NK-92 (cell line): ENCODE results near the gene ZC3H4.
"Not testable (repeated sequence)": the region's sequence is repeated elsewhere in the genome, so short reads cannot be mapped to it uniquely, and the experiment has no call there.

ENCODE experiments used
- DNase-seq: peaks from one replicate; lab custom pipeline; 2025; ENCODE audit not compliant: unreplicated experiment; lab: John Stamatoyannopoulos, UW

Gene ZC3H4

DNA sequence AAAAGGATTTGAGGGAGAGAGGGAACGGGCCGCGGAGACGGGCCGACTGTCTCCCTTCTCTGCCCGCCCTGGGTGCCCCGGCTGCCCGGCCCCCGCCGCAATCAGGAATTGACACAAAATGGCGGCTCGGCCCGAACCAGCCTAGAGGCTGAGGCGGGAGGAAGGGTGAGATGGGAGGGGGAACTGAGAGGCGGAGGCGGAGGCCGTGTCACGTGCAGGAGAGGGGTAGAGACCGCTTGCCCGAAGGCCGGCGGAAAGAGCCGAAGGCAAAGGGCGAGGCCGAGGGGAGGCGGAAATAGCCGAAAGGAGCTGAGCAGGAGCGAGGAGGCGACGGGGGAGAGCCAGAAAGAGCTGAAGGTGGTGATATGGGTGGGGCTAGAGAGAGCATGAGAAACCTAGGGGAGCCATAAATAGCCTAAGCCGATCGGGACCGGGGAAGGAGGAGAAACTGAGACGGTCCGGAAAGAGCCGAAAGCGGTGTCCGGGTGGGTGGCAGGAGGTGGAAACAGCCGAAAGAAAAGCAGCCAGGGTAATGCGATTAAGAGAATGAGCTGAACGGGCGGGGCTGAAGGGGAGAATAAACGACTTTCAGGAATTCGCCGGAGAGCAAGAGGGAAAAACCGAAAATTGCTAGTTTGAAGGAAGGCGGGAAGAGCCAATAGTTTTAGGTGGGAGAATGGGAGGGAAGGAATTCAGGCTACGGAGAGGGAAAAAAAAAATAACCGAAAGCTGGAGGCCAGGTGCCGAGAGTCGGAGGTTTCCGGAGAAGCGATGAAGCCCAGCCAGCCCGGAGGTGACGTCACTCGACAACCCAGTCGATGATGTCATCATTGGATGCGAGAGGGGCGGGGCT is at the start of gene ZC3H4:
Gene ZC3H4, minus strand, starts transcription at position 780 of the 853 bp plus-strand sequence. CDS start 1,192 bp downstream, outside the sequence.
- DNase-seq, result peak; percentile 89

DNA sequence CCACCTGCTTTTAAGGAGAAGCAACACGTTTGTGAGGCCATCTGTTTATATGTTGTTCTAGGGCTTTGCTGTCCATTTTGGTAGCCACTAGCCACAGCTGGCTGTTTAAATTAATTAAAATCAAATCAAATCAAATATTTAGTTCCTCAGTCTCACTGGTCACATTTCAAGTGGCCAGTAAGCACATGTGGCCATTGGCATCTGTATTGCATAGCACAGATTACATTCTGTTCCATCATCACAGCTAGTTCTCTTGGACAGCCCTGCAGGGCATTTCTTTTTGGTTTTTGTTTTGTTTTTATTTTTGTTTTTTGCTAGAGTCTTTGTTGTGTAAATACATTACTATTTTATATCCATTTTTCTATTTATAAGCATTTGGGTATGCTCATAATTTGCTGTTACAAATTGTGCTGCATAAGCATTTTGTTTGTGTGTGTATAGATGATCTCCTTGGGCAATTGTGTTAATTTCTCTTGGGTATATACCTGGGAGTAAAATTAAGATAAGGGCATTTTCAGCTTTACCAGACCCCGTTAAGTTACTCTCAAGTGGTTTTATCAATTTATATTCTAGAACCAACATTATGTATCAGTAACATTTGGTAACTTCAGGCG is 48.4 kb upstream of the ZC3H4 start:
- no peak for DNase-seq

DNA sequence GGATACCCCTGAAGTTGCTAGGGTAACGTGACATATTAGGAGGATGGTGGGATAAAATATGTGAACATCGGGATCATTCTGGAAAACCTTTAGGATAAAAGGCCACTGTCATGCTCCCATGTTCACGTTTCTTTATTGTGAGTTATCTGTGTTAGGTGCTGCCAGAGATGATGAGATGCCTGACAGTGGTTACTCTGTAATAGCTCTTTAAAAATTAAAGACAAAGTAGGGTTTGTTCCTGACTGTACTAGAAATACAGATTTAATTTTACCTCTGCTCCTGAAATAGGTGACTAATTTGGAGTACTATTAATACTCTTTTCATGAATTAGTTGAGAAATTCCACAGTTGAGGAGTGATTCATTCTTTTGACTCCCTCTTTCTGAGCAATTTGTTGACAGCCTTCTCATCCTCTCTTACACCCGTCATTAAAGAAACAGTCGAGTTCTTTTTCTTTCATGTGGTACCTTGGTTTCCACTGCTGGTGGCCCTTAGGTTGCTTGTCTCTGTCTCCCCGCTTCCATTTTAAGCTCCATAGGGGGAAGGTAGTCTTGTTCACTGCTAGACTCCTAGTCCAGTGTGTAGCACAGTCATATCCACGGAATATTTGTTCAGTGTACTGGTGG is 45.4 kb upstream of the ZC3H4 start:
- no peak for DNase-seq

DNA sequence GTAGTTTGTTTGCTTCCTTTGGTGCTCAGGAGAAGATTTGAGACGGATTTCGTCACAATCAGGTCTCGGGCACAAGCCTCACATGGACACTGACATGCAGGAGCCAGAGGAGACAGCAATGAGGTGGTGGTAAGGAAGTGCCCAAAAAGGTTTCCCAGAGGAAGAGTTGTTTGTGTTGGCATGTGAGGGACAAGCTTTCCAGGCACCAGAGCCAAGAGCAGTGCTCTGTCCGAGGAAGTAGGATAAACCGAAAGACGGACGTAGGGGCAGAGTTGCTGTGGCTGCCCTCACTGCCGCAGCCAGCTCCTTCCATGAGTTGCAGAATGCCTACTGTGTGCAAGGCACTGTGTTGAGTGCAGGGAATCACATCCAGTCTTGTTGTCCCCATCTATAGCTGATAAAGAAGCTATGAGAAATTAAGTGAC is 44.8 kb upstream of the ZC3H4 start:
- DNase-seq, result no peak

DNA sequence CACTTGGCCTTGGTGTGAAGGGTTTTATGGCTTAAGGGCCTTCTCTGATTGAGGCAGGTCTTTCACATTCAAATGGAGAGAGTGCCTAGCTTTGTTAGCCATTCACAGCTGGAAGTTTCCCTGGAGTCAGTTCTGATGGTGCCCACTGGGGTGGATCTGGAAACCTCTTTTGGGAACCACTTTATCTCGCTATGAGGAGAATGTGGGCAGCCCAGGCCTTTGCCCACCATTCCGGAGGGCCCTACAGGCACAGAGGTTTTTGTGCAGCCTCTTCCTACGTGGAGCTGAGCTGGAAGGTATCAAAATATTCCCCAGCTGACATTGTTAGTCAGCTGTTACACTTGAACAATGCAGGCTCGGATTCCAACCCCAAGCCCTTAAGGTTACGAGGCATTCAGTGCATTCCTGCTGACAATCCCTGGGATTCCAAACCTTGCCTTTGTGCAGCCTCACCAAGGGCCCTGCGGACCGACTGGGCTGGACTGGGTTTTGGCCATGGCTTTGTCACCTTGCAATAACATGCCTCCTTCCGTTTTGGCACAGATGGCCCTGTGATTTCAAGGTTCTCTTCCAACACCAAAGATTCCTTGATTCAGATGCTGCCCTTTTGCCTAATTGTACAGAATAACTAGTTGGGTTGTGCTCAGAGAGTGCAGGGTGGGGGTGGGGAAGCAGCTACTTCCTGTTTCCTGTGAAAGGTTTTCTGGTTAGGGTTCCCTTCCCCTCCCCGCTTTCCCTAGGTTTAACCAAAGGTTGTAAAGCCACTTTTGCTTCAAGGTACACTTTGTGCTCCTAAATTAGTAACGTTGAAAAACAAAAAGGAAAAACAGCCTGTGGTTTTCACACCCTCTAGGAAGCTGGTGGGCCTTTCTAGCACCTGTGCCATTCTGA is 44.1 kb upstream of the ZC3H4 start:
- no peak for DNase-seq

DNA sequence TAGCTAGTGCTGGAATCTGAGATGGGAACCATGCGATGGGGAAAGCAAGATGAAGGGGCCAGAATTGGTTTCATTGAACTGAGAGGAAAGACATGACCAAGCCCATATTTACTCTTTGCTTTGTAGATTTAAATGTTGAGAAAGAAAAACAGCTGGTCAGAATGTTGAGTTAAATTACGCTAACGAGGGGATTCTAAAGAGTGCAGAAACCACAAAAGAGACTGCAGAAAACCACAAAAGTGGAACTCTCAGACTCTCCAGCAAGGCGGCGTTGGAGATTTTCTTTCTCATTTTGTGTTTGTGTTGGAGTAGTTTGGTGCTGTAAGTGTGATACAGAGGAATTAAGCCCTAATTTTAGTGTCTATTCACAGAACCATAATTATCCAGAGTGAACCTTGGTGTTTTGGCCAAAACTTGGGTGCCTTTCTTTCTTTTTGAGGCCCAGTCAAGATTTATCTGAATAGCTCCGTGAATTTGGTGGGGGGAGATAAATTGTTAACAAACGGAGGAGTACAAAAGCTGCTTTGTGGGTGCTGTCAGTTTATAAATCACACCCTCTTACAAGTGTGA is 43.4 kb upstream of the ZC3H4 start:
- DNase-seq, result no peak

DNA sequence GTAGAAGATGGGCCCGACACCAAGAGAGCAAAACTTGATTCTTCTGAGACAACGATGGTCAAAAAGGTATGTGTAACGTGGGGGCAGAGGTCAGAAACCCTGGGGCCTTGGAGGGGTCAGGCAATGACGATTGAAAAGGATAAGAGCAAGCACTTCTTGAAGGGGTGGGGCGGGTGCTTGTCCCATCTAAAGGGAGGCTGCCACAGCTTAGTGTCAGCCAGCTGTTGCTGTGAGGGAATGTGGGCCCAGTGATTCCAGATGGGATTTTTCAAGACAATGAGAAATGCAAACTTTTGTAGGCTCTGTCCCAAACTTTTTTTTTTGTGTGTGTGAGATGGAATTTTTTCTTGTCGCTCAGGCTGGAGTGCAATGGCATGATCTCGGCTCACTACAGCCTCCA is 41.6 kb upstream of the ZC3H4 start:
- DNase-seq, result no peak

DNA sequence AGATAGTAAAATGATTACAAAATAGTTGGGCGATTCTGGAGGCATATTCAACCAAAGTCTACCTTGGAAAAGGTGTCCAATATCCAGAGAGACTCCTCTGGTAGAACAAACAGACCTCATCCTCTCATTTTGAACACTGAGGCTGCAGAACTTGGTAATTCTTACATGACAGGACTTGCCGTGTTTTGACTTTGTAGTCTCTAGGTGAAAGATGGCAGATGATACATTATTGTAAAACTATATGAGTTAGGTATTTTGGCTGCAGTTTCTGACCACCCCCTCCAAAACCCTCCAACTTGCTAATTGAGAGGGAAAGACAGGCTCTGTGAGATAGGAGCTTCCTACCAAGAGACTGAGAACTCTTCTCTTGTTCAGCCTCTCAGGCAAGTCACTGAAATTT is 39.7 kb upstream of the ZC3H4 start:
- DNase-seq, result no peak

DNA sequence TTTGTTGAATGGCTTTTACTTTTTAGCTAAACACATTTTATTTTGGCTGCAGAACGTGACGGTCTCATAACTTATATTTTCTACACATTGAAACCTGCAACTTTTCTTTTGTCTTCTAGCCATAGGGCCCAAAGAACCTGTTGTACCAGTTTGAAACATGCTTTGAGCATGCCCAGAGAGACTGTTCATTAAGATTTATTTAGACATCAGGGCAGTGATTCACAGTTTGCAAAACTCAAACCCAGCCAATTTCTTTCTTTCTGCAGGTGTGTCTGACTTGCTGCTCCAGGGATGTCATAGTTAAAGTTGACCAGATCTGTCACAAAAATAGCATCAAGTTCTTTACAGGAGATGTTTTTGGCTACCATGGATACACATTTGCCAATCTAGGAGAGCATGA is 39.1 kb upstream of the ZC3H4 start:
- no peak for DNase-seq

DNA sequence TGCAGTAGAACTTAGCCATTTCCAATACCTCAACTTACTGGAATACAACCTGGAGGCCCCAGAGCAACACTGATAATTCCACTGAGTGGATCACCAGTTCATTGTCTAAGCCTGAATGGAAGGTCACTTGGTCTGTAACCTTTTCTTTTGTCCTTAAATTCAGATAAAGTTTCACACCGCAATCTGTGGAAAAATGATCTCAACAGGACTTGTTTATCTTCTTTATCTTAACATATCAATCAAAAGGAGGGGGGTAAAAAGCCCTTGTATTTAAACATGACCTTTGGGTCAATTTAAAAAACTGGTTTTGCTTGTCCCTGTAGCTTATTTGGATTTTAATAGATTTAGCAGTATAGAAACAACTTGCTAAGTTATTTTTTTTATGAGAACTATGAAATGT is 38.6 kb upstream of the ZC3H4 start:
- no peak for DNase-seq

DNA sequence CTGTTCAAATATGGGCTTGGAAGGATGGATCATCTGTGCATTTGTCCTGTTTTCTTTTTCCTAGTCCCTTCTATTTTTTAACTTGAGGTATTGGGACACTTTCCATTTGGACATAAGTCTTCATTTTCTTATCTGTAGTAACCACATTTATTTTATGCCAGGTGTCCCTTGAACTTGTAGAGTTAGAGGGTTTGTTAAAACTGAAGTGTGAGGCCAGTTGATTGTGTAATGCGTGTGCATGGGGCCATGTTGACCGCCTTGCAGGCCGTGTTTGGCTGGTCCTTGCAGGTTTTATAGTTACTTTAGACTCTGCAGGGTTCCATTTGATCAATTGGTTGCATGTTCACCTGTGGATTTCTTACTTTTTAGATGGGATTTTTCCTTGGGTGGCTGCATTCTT is 38.1 kb upstream of the ZC3H4 start:
- DNase-seq, result no peak

DNA sequence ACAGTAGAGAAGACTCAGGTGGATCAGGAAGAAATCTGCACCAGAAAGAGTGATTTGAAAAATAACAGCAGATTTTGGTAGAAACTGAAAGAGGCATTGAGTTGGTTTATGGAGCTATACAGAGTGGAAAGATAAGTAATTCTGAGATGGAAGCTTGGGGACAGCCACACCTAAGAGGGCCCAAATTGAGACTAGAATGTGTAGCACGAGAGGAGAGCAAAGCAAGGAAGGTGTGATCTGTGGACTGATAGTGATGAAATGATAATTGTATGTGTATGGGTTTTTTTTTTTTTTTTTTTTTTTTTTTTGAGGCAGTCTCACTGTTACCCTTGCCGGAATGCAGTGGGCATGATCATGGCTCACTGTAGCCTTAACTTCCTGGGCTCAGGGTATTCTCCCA is 33.3 kb upstream of the ZC3H4 start:
- DNase-seq, result no peak

DNA sequence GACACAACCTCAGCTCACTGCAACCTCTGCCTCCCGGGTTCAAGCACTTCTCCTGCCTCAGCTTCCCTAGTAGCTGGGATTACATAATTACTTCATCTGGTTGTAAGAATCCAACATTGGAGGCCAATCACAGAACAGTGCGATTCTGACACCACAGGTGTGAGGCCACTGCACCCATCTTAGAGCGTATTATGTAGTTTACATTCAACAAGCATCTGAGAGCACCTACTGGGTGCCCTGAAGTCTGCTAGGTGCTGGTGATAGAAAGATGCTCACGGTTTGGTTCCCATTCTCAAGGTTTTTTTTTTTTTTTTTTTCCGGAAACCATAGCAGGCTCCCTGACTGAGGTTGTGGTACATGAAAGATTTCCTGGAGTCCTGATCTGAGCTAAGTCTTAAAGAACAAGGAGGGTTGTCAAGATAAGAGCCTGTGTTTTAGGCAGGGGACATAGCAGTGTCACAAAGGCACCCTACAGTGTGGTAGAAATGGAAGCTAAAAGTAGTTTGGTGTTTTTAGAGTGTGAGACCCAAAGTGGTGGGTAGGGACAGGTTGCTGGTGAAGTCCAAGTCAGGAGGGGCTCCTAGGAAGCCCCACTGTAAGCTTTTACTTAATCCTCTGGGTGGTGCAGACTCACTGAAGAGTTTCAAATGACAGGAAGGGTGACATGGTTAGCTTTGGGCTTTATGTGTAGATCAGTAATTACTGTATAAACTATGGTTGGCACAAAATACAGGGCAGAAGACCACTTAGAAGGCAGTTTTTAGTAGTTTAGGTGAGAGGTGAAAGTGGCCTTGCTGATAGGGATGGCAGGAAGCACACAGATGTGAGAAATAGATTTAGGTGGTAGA is 32.3 kb upstream of the ZC3H4 start:
- no peak for DNase-seq

DNA sequence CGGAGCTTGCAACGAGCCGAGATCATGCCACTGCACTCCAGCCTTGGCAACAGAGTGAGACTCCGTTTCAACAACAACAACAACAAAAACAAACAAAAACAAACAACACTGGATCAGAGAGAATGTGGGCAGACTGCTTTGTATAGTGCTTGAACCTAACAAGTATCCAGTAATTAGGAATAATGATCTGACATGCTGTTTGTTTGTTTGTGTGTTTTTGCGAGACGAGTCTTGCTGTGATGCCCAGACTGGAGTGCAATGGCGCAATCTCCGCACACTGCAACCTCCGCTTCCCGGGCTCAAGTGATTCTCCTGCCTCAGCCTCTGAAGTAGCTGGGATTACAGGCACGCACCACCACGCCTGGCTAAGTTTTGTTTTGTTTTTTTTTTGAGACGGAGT is 31.1 kb upstream of the ZC3H4 start:
- no peak for DNase-seq

DNA sequence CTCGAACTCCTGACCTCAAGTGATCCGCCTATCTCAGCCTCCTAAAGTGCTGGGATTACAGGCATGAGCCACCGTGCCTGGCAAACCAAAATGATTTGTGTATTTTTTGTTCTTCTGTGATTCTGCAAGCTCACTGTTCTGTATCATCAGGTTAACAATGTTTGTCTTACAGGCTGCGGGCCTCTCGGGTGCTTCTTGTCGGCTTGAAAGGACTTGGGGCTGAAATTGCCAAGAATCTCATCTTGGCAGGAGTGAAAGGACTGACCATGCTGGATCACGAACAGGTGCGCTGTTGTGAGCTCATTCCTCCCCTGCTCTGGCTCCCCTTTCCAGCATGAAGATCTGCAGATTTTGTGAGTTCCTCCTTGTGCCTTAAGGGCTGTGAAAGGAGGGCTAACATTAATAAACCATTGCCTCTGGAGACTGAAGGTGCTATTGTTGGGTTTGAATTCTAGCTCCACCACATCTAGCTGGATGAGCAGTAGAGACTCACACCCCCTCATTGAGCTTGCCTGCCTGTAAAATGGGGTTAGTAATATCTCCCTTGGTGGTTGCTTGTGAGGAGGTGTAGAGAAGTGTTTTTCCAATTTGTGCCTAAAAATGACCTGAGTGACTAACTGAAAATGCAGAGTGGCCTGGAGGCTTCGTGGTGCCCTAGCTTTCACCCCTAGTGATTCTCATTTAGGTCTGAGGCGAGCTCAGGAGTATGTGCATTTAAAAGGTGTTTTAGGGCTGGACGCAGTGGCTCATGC is 29.9 kb upstream of the ZC3H4 start:
- DNase-seq, result no peak

DNA sequence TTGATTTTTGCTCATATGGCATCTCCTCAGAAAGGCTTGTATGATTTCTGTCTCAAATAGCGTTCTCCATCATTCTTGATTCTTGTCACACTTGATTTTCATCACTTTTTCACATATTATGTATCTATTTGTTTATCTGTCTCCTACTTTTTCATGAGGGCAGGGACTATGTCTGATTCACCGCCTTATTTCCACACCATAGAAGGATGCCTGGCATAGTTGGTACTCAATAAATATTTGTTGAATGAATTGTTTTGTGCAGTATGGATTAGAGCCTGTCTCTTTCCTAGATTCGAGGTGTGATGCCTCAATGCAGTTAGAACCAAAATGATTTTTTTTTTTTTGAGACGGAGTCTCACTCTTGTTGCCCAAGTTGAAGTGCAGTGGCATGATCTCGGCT is 29.2 kb upstream of the ZC3H4 start:
- no peak for DNase-seq

DNA sequence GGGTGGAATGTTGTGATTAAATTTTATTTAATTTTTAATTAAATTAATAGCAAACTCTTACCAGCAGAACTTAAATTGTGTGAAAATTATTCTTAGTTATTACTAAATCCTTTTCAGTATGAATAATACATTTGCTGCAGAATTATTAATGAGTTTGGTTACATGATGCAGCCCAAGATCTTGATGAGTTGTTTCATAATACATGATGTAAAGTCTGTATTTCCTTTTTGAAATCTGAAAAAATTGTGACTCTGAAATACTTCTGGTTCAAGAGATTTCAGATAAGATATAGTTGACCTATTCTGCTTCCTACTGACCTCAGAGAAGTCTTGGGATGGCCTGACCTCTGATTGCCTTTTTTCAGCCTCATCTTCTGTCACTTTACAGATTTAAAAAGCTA is 28.1 kb upstream of the ZC3H4 start:
- no peak for DNase-seq

DNA sequence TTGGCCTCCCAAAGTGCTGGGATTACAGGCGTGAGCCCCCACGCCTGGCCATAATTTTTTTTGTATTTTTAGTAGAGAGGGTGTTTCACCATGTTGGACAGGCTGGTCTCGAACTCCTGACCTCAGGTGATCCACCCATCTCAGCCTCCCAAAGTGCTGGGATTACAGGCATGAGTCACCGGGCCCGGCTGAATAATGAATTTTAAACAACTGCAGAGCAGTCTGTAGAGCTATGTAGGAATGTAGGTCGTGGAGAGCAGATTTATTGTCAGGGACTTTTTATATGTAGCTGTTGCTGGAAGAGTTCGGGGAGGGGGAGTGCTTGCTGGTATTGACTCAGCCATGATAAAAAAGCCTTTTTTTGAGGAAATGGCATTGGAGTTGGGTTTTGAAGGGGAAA is 27.7 kb upstream of the ZC3H4 start:
- DNase-seq, result not testable (repeated sequence)

DNA sequence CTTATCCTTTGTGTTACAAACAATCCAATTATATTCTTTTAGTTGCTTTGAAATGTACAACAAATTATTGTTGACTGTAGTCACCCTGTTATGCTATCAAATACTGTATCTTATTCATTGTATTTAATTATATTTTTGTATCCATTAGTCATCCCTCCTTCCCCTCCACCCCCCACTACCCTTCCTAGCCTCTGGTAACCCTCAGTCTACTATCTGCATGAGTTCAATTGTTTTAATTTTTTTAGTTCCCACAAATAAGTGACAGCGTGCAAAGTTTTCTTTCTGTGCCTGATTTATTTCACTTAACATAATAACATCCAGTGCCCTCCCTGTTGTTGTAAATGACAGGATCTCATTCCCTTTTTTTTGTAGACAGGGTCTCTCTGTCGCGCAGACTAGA is 21.6 kb upstream of the ZC3H4 start:
- no peak for DNase-seq
